Right atrium auricular region (tissue), 2 donors: Measurements from ENCODE around the gene TUBB3. TPM values are rescaled to one million over a fixed set of nuclear protein-coding genes. Genes with fewer than 3 reads are reported as not detected.

Experiments used
- DNase-seq: peaks from one replicate; pipeline ENCODE4 v3.0.0-alpha.2; 2019; ENCODE audit warnings: low spot score
- H3K27ac ChIP-seq, 2 donors: fragments of 200-600 bp; sonication (generic); 1 replicate in 1 of 2; 2 replicates in 1 of 2; pipeline ENCODE4 v1.5.1; 2016 to 2019
- H3K27me3 ChIP-seq, 2 donors: fragments of 200-600 bp; sonication (generic); one replicate each; pipeline versions ENCODE4 v1.5.1 to v1.6.0; 2017 to 2019
- H3K36me3 ChIP-seq: fragments of 200-600 bp; sonication (generic); one replicate; pipeline ENCODE4 v1.5.1; 2016
- H3K4me1 ChIP-seq, 2 donors: fragments of 200-600 bp; sonication (generic); one replicate each; pipeline versions ENCODE4 v1.5.1 to v1.6.0; 2017 to 2019
- H3K4me3 ChIP-seq, 2 donors: fragments of 200-600 bp; sonication (generic); 1 replicate in 1 of 2; 2 replicates in 1 of 2; pipeline ENCODE4 v1.5.1; 2017 to 2019; ENCODE audit warnings: mild to moderate bottlenecking in 1 of 2, moderate library complexity in 1 of 2
- H3K9me3 ChIP-seq, 2 donors: fragments of 200-600 bp; sonication (generic); one replicate each; pipeline ENCODE4 v1.5.1; 2019
- CTCF ChIP-seq, 2 donors: fragments of 200-600 bp; sonication (generic); IDR thresholded peaks; one replicate each; pipeline ENCODE4 v1.5.1; 2019; ENCODE audit warnings: antibody characterized with exemption in 2 of 2
- total RNA-seq, 2 donors: library from RNA; depleted of rRNA; stranded (reverse); fragments of >200 nt; gene quantifications; one replicate each; pipeline ENCODE4 v1.1.0, GENCODE V29; 2016

TUBB3 gene
- total RNA-seq, 2 donors from 2014 or later = 2.2 to 6.4 TPM

DNA sequence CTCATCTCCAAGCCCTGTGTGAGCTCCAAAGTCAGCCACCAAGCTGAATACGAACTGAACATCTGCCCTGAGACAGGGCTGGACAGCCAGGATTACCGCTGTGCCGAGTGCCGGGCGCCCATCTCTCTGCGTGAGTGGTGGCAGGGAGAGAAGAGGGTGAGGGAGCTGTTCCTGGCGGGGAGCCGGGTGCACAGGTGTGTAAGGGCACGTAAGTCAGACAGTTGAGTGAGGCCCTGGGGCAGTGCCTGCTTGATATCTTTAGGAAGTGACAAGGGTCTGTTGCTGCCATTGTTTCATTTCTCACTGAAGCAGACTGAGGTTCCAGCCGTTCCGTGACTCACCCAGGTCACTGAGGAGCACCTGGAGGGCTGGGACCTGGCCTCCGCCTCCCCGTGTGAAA is 37.8 kb downstream of the TUBB3 start:
- Histone ChIP-seq H3K9me3 (no peaks in the 10 kb centered on the region), H3K36me3 (peaks cover 36% of the 10 kb centered on the region), H3K4me1 (no peaks in the 10 kb centered on the region), H3K27ac (no peak overlapping the region), H3K27me3 (no peaks in the 10 kb centered on the region), H3K4me3 (no peak overlapping the region)
- no peak for TF ChIP-seq CTCF (IDR thresholded peaks at IDR 0.05)
- no peak for DNase-seq

GRCh38 chr16:89961920-89962319 is 38.8 kb downstream of the TUBB3 start:
- no peak for DNase-seq
- Histone ChIP-seq H3K36me3 (peaks cover 32% of the 10 kb centered on the region), H3K4me3 (no peak overlapping the region), H3K27me3 (no peaks in the 10 kb centered on the region), H3K4me1 (no peaks in the 10 kb centered on the region), H3K27ac (no peak overlapping the region), H3K9me3 (no peaks in the 10 kb centered on the region)
- no peak for TF ChIP-seq CTCF (IDR thresholded peaks at IDR 0.05)

DNA sequence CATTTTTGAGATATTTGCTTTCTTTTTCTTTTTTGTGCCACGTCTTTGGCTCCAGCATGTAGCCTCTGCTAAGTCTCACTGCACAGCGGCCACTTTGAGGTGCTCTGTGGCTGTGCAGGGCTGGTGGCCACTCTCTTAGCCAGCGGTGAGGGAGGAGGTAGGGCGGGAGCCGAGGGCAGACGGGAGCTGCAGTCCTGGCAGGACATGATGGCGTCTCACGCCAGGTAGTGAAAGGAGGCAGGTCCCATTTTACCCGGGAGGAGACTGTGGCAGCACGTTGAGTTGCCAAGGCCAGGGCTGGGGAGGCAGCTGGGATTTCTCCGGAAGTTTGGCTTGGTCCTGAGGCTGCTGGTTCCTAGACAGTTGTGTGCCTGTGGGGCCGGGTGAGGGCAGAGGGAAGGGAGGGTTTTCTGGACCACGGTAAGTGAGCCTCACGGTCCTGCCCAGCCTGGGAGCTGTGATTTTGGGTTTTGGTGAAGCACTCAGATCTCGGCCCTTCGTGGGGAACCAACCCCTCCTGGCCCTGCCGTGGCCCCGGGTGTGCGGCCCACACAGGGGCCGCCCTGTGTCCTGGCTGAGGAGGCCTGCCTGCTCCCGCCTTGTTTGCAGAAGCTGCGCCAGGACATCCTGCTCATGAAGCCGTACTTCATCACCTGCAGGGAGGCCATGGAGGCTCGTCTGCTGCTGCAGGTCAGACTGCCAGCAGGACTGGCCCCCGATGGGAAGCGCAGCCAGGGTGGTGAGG is 39.8 kb downstream of the TUBB3 start:
- no peak for DNase-seq
- no peak for TF ChIP-seq CTCF (IDR thresholded peaks at IDR 0.05)
- H3K4me3 ChIP-seq = no peak overlapping the region
- H3K9me3 ChIP-seq = no peaks in the 10 kb centered on the region
- no peaks in the 10 kb centered on the region for H3K27me3 ChIP-seq
- peaks cover 21% of the 10 kb centered on the region for H3K36me3 ChIP-seq
- H3K27ac ChIP-seq = no peak overlapping the region
- no peaks in the 10 kb centered on the region for H3K4me1 ChIP-seq

- Histone ChIP-seq H3K27ac (no peak overlapping the region), H3K9me3 (no peaks in the 10 kb centered on the region), H3K4me1 (no peaks in the 10 kb centered on the region), H3K36me3 (peaks cover 10% of the 10 kb centered on the region), H3K4me3 (no peak overlapping the region), H3K27me3 (no peaks in the 10 kb centered on the region)
- no peak for DNase-seq
- no peak for TF ChIP-seq CTCF (IDR thresholded peaks at IDR 0.05)
Observed at GRCh38 chr16:89964201-89964600, 41.1 kb downstream of the TUBB3 start.

GRCh38 chr16:89965447-89966225 is 42.5 kb downstream of the TUBB3 start:
- no peak for DNase-seq
- Histone ChIP-seq H3K4me3 (no peak overlapping the region), H3K36me3 (peaks cover 8% of the 10 kb centered on the region), H3K4me1 (peaks cover 0 to under 1% of the 10 kb centered on the region in 2 donors), H3K27me3 (no peaks in the 10 kb centered on the region), H3K9me3 (no peaks in the 10 kb centered on the region), H3K27ac (no peak overlapping the region)
- TF ChIP-seq CTCF (IDR thresholded peaks at IDR 0.05) = no peak
